ENCODE results near the gene ISCA1. TPM values are rescaled to one million over a fixed set of nuclear protein-coding genes. Genes with fewer than 3 reads are reported as not detected.

Gene ISCA1
- total RNA-seq, 1 experiment from 2014 or later, result 12.5 TPM

DNA sequence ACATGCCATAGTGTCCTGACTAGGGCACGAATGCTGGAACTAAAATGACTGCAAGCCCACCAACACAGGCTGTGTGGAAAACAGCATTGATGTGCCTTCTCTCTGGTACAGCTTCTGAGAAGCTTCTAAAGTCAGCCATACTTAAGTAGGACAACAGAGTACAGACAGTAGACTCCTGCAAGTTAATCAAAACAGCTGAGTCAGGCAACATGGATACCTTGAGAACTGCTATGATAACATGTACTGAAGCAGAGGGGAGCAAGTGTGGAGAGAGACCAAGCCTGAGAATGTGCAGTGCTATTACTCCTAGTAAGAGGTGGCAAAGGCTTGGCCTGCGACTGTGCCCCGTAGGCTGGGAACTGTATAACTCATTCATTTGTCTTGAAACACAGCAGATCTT is 2.5 kb downstream of the ISCA1 start:
- no TSS peak for BruUV-seq (replicated peaks)
- peaks cover 23% of the 10 kb centered on the region for H3K36me3 Mint-ChIP-seq (ENCODE audit: insufficient read depth, unreplicated experiment)
- TF ChIP-seq, protein P1, sequence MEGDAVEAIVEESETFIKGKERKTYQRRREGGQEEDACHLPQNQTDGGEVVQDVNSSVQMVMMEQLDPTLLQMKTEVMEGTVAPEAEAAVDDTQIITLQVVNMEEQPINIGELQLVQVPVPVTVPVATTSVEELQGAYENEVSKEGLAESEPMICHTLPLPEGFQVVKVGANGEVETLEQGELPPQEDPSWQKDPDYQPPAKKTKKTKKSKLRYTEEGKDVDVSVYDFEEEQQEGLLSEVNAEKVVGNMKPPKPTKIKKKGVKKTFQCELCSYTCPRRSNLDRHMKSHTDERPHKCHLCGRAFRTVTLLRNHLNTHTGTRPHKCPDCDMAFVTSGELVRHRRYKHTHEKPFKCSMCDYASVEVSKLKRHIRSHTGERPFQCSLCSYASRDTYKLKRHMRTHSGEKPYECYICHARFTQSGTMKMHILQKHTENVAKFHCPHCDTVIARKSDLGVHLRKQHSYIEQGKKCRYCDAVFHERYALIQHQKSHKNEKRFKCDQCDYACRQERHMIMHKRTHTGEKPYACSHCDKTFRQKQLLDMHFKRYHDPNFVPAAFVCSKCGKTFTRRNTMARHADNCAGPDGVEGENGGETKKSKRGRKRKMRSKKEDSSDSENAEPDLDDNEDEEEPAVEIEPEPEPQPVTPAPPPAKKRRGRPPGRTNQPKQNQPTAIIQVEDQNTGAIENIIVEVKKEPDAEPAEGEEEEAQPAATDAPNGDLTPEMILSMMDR (IDR thresholded peaks at IDR 0.05; ENCODE audit: unreplicated experiment), result no peak
- H3K27me3 Mint-ChIP-seq (ENCODE audit: unreplicated experiment), result no peaks in the 10 kb centered on the region
- no peaks in the 10 kb centered on the region for H3K9me3 Mint-ChIP-seq (ENCODE audit: low read depth, unreplicated experiment)
- H3K4me3 Mint-ChIP-seq (ENCODE audit: low read depth, unreplicated experiment), result no peak overlapping the region
- no peak overlapping the region for H3K27ac Mint-ChIP-seq (ENCODE audit: unreplicated experiment)
- peaks cover 20% of the 10 kb centered on the region for H3K4me1 Mint-ChIP-seq (ENCODE audit: low read depth, unreplicated experiment)
- intact Hi-C loops (cut with micrococcal nuclease; ENCODE audit: unreplicated experiment), result no loop called here
- CTCF ChIA-PET, result no interaction called here
- no peak for DNase-seq

DNA sequence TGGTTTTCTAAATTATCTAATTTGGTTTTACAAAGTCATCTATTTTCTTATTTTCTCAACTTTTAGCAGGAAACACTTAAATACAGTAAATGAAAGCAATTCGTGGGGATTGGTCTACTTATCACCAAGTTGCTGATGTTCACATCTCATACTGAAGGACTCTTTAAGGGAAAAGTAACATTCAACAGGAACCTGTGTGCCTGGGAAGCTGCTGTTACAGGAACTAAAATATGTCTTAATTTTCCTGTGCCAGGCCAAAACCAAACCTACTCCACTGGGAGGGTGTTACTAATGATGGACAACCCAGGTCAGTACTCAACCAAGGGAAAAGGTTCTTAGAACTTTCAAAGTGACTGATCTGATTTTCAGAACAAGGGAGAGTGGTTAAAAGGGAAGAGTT is 5.3 kb downstream of the ISCA1 start:
- no peaks in the 10 kb centered on the region for H3K27me3 Mint-ChIP-seq (ENCODE audit: unreplicated experiment)
- TF ChIP-seq, protein P1 (IDR thresholded peaks at IDR 0.05; ENCODE audit: unreplicated experiment), result no peak
- CTCF ChIA-PET, result no interaction called here
- DNase-seq, result no peak
- H3K36me3 Mint-ChIP-seq (ENCODE audit: insufficient read depth, unreplicated experiment), result peaks cover 13% of the 10 kb centered on the region
- intact Hi-C loops (cut with micrococcal nuclease; ENCODE audit: unreplicated experiment), result no loop called here
- no peak overlapping the region for H3K4me3 Mint-ChIP-seq (ENCODE audit: low read depth, unreplicated experiment)
- H3K27ac Mint-ChIP-seq (ENCODE audit: unreplicated experiment), result no peak overlapping the region
- H3K4me1 Mint-ChIP-seq (ENCODE audit: low read depth, unreplicated experiment), result peaks cover 16% of the 10 kb centered on the region
- no TSS peak for BruUV-seq (replicated peaks)
- H3K9me3 Mint-ChIP-seq (ENCODE audit: low read depth, unreplicated experiment), result no peaks in the 10 kb centered on the region

DNA sequence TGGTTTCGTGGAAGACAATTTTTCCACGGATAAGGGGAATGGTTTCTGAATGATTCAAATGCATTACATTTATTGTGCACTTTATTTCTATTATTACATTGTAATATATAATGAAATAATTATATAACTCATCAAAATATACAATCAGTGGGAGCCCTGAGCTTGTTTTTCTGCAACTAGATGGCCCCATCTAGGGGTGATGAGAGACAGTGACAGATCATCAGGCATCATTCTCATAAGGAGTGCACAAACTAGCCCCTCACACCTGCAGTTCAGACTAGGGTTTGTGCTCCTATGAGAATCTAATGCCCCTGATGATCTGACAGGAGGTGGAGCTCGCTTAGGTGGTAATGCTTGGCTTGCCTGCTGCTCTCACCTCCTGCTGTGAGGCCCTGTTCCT is 6.4 kb downstream of the ISCA1 start:
- DNase-seq, result no peak
- TF ChIP-seq, protein P1 (IDR thresholded peaks at IDR 0.05; ENCODE audit: unreplicated experiment), result no peak
- H3K27me3 Mint-ChIP-seq (ENCODE audit: unreplicated experiment), result no peaks in the 10 kb centered on the region
- CTCF ChIA-PET, result no interaction called here
- intact Hi-C loops (cut with micrococcal nuclease; ENCODE audit: unreplicated experiment), result no loop called here
- no TSS peak for BruUV-seq (replicated peaks)
- no peaks in the 10 kb centered on the region for H3K9me3 Mint-ChIP-seq (ENCODE audit: low read depth, unreplicated experiment)
- peaks cover 16% of the 10 kb centered on the region for H3K4me1 Mint-ChIP-seq (ENCODE audit: low read depth, unreplicated experiment)
- peaks cover 5% of the 10 kb centered on the region for H3K36me3 Mint-ChIP-seq (ENCODE audit: insufficient read depth, unreplicated experiment)
- no peak overlapping the region for H3K27ac Mint-ChIP-seq (ENCODE audit: unreplicated experiment)
- no peak overlapping the region for H3K4me3 Mint-ChIP-seq (ENCODE audit: low read depth, unreplicated experiment)

DNA sequence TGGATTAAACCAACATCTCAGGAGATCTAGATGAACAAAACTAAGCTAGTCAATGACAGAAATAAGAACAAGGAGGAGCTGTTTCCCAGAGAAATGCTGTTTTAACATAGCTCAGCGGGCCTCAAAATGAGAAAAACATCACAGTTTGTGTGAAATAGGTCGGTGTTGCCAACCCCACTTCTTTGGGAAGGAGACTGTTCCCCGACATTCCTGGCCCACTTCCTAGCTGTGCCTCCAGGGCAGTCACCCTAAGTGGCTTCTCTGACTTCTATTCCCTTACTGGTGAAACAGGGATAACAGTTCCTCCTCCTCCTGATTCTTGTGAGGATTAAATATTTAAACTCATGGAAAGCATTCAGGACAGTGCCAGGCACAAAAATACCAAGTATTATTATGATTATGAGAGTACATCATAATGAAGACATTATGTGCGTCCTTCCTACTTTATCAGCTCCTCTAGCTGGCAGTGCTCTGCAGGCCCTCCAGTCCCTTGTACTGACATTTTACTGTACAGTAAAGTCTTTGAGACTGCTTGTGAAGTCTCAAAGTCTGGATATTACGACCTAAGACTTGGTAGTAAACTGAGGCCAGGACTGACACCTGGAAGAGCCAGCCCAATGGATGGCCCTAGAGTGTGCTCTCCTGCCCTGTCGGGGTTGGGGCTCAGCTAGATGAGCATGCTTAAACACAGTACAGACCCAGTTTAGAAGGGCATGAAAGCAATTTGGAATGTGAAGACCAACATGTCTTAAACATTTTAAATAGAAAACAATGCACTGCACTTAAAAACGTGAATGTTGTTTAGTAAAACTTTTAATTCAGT is 7.3 kb downstream of the ISCA1 start:
- TF ChIP-seq, protein P1 (IDR thresholded peaks at IDR 0.05; ENCODE audit: unreplicated experiment), result no peak
- H3K36me3 Mint-ChIP-seq (ENCODE audit: insufficient read depth, unreplicated experiment), result peaks cover 5% of the 10 kb centered on the region
- peaks cover 15% of the 10 kb centered on the region for H3K4me1 Mint-ChIP-seq (ENCODE audit: low read depth, unreplicated experiment)
- H3K4me3 Mint-ChIP-seq (ENCODE audit: low read depth, unreplicated experiment), result no peak overlapping the region
- no peak for DNase-seq
- CTCF ChIA-PET, result no interaction called here
- H3K27me3 Mint-ChIP-seq (ENCODE audit: unreplicated experiment), result no peaks in the 10 kb centered on the region
- BruUV-seq (replicated peaks), result no TSS peak
- intact Hi-C loops (cut with micrococcal nuclease; ENCODE audit: unreplicated experiment), result no loop called here
- H3K9me3 Mint-ChIP-seq (ENCODE audit: low read depth, unreplicated experiment), result no peaks in the 10 kb centered on the region
- H3K27ac Mint-ChIP-seq (ENCODE audit: unreplicated experiment), result no peak overlapping the region

Measured in Calu3 (cell line).